ENCODE measurements around the gene SNX18. TPM values are rescaled to one million over a fixed set of nuclear protein-coding genes. Genes with fewer than 3 reads are reported as not detected.

The SNX18 gene
- total and polyA plus RNA-seq, 10 of the 15 experiments (the other 5 are each of a cell fraction or from before 2014, with no cell fraction given), result 0.27 to 1.7 (median 0.47) TPM

GRCh38 chr5:54524704-54525103, 7.1 kb downstream of the SNX18 start (continued):
- no peak for TF ChIP-seq PBX3 (IDR thresholded peaks at IDR 0.05; ENCODE audit: insufficient replicate concordance, low read depth, low read length)
- no peak for TF ChIP-seq ZBTB33 (IDR thresholded peaks at IDR 0.05)

- no peak for ATAC-seq
- no TSS peak for BruUV-seq (replicated peaks)
- intact Hi-C loops (cut with micrococcal nuclease; ENCODE audit: unreplicated experiment) (no loop called here), in situ Hi-C loops (cut with MboI) (no loop called here)
- 68% methylated on average over 4 of the region's 4 CpGs for WGBS (ENCODE audit: insufficient coverage, insufficient replicate concordance, low lambda C conversion rate, missing lambda C conversion rate)
- no peak for DNase-seq (ENCODE audit: low read depth, low spot score)
- H3K79me2 ChIP-seq (ENCODE audit: control insufficient read depth, insufficient read depth, low read length), result no peaks in the 10 kb centered on the region
- SMC1A ChIA-PET (ENCODE audit: uncharacterized antibody, unreplicated experiment), result interaction anchor here (1.7 kb wide), 1 partner anchor 10 kb away, joined by 7 read pairs; no protein-coding TSS in a partner anchor
- H3K9ac ChIP-seq (ENCODE audit: control insufficient read depth, insufficient read depth, low read length), result no peak overlapping the region
- H3K4me3 ChIP-seq, result no peak overlapping the region
- RAD21 ChIA-PET (ENCODE audit: unreplicated experiment), result interaction anchor here (1.2 kb wide), 1 partner anchor 320 kb away, joined by 3 read pairs; no protein-coding TSS in a partner anchor
- no peaks in the 10 kb centered on the region for H3K36me3 ChIP-seq (ENCODE audit: control insufficient read depth in 2 of 2, insufficient read depth in 2 of 2, low read length in 1 of 2)
- no peaks in the 10 kb centered on the region for H4K20me1 ChIP-seq (ENCODE audit: control insufficient read depth, insufficient read depth)
- H3K9me3 ChIP-seq (replicated peaks; ENCODE audit: control insufficient read depth, insufficient read depth, low read length), result no peaks in the 10 kb centered on the region
- no peak for FAIRE-seq
- no peak overlapping the region for H2AFZ ChIP-seq (ENCODE audit: control insufficient read depth, low read depth, low read length)
- no peaks in the 10 kb centered on the region for H3K27me3 ChIP-seq (replicated peaks in 1 of 2; ENCODE audit: control insufficient read depth in 2 of 2, insufficient read depth in 2 of 2, low read length in 1 of 2)
- H3K4me2 ChIP-seq (ENCODE audit: control insufficient read depth, insufficient read depth), result no peak overlapping the region
- POLR2A ChIA-PET, result no interaction called here
- no peaks in the 10 kb centered on the region for H3K4me1 ChIP-seq (ENCODE audit: control insufficient read depth, insufficient read depth, low read length)
- CTCF ChIA-PET, result interaction anchor here (0.6 to 2.9 kb wide), 3 partner anchors 13 to 320 kb away, joined by 3 to 13 read pairs (median 3); no protein-coding TSS in a partner anchor
- H3K27ac ChIP-seq (ENCODE audit: control insufficient read depth, insufficient read depth), result no peak overlapping the region
- TF ChIP-seq TCF12 (IDR thresholded peaks at IDR 0.05; ENCODE audit: low read depth, low read length), result no peak
- TF ChIP-seq RAD51 (IDR thresholded peaks at IDR 0.05), result no peak
- TF ChIP-seq RB1 (IDR thresholded peaks at IDR 0.05; ENCODE audit: borderline replicate concordance), result no peak
- TF ChIP-seq EED (IDR thresholded peaks at IDR 0.05; ENCODE audit: low read depth), result no peak
- no peak for TF ChIP-seq PAX5 (IDR thresholded peaks at IDR 0.05; ENCODE audit: borderline replicate concordance, low read depth, low read length)
- TF ChIP-seq STAT1 (conservative IDR thresholded peaks at IDR 0.05), result no peak
- no peak for TF ChIP-seq E2F8 (IDR thresholded peaks at IDR 0.05; ENCODE audit: low read depth, partially characterized antibody)
- no peak for TF ChIP-seq HDAC2 (IDR thresholded peaks at IDR 0.05)
- TF ChIP-seq CTCF (IDR thresholded peaks at IDR 0.05 in 2 of 3, conservative IDR thresholded peaks at IDR 0.05 in 1 of 3; ENCODE audit: control insufficient read depth in 2 of 3, extremely low read depth in 1 of 3, insufficient read depth in 1 of 3, low read depth in 3 of 3, low read length in 3 of 3), result no peak
- no peak for TF ChIP-seq CREM (IDR thresholded peaks at IDR 0.05; ENCODE audit: low read depth)
- TF ChIP-seq MTA3 (IDR thresholded peaks at IDR 0.05; ENCODE audit: borderline replicate concordance, low read length), result no peak
- TF ChIP-seq WRNIP1 (IDR thresholded peaks at IDR 0.05; ENCODE audit: borderline replicate concordance, low read depth, low read length), result no peak
- TF ChIP-seq TCF3 (IDR thresholded peaks at IDR 0.05; ENCODE audit: borderline replicate concordance, insufficient read depth, low read depth, low read length), result no peak
- no peak for TF ChIP-seq BMI1 (IDR thresholded peaks at IDR 0.05; ENCODE audit: borderline replicate concordance)
These were observed 7.7 kb downstream of the SNX18 start for GRCh38 chr5:54525261-54525660.
